AG04450 (cell line): ENCODE data around the gene SPAG16. TPM values are rescaled to one million over a fixed set of nuclear protein-coding genes. Genes with fewer than 3 reads are reported as not detected.
A peak's percentile ranks its signal among the peaks of the same experiment; 100 is the strongest.

Experiments
- CTCF ChIA-PET: fragments of 300-600, 350-600 bp; formaldehyde crosslinking; extraction: SDS; loops from one replicate; lab custom pipeline; 2022; ENCODE audit warnings: antibody characterized with exemption, inconsistent platforms; lab: Charles Lee
- POLR2A ChIA-PET: fragments of 350-600 bp; formaldehyde crosslinking; extraction: SDS; loops from one replicate; lab custom pipeline; 2021; ENCODE audit warnings: antibody characterized with exemption, inconsistent platforms; lab: Yijun Ruan, JAX
- DNase-seq: peaks from one replicate; pipeline ENCODE4 v3.0.0-alpha.2; 2011; ENCODE audit warnings: low read depth, low spot score
- H3K27ac ChIP-seq: one replicate; pipeline ENCODE4 v1.5.1; 2012; ENCODE audit warnings: low read depth, low read length, control low read depth
- H3K27me3 ChIP-seq: one replicate; pipeline ENCODE4 v1.6.0; 2012; ENCODE audit warnings: low read length; ENCODE audit not compliant: control insufficient read depth, insufficient read depth
- H3K4me3 ChIP-seq: 2 replicates; pipeline ENCODE4 v1.5.1; 2011; ENCODE audit warnings: mild to moderate bottlenecking, low read depth, low read length, control low read depth
- H3K9me3 ChIP-seq: 2 replicates; pipeline ENCODE4 v1.5.1; 2012; ENCODE audit warnings: low read length; ENCODE audit not compliant: control insufficient read depth, insufficient read depth
- polyA minus RNA-seq: library from RNA; depleted of rRNA, polyadenylated mRNA; stranded (reverse); fragments of >200 nt; gene quantifications from 2 replicates; pipeline ENCODE4 v1.2.3, GENCODE V29; 2011; rRNA and poly(A)+ RNA removed
- polyA plus RNA-seq: library from polyadenylated mRNA; depleted of rRNA; stranded (reverse); fragments of >200 nt; gene quantifications from 2 replicates; pipeline ENCODE4 v1.2.3, GENCODE V29; 2011; rRNA removed
- TF ChIP-seq, protein P1 (sequence below): IDR thresholded peaks from 2 replicates; pipeline ENCODE4 v1.5.1; 2011; ENCODE audit warnings: low read depth, low read length, control low read depth, inconsistent platforms

SPAG16 gene
- 17.9 and 28.1 TPM in 2 replicates for polyA plus RNA-seq
- 5.1 and 10.0 TPM in 2 replicates for polyA minus RNA-seq

DNA sequence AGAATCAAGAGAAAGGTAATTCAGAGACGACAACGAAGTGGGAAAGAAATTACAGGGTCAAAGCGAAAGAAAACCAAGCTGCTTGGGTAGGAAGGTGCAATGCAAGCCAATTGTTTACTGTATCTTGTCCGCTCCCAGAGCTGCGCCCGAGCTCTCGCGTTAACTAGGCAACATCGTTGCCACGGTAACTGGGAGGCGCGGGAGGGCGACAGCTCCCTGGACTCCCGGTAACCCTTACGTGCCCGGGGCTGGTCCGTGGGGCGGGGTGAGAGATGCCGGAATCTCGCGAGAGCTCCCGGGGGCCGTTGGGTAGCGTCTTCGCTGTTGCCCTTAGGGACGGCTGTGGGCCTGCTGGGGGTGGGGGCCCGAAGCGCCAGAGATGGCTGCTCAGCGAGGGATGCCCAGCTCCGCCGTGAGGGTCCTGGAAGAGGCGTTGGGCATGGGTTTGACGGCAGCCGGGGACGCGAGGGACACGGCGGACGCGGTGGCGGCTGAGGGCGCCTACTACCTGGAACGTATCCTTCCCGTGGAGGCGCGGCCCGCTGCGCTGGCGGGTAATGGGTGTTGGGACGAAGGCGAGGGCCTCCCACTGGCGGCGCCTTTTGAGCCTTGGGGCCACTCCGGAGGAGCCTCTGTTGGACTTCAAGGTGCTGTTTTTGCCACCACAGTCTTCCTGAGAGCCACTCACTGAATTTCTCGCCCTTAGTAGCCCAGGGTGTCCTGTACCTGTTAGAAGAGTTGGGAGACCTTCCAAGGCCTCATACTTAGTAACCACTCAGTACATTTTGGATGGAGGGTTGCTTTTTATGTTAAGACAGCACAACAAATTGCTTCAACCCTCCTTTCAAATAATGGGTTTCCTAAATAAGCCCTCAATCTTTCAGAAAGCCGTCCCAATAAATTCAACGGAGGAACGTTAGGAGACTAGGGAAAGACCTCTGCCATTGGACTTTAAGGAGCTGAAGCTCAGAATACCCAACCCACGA, at the start of gene SPAG16:
SPAG16 (plus strand) TSS at position 360 of the 986 bp plus-strand sequence.
- H3K27ac ChIP-seq = no peak within 1 kb of the TSS
- peak; percentile 96 for DNase-seq
- peak within 1 kb of the TSS; percentile 93 for H3K4me3 ChIP-seq
- CTCF ChIA-PET = interaction anchor here (0.5 to 1.6 kb wide), 8 partner anchors 10 to 1986 kb away, joined by 3 to 5 read pairs (median 3); no protein-coding TSS in a partner anchor
- H3K27me3 ChIP-seq = no peaks in the 10 kb centered on the region
- H3K9me3 ChIP-seq = no peaks in the 10 kb centered on the region
- POLR2A ChIA-PET = interaction anchor here (0.6 to 0.8 kb wide), 5 partner anchors 8 to 550 kb away, joined by 3 to 5 read pairs (median 3); no protein-coding TSS in a partner anchor
- TF ChIP-seq, protein P1, sequence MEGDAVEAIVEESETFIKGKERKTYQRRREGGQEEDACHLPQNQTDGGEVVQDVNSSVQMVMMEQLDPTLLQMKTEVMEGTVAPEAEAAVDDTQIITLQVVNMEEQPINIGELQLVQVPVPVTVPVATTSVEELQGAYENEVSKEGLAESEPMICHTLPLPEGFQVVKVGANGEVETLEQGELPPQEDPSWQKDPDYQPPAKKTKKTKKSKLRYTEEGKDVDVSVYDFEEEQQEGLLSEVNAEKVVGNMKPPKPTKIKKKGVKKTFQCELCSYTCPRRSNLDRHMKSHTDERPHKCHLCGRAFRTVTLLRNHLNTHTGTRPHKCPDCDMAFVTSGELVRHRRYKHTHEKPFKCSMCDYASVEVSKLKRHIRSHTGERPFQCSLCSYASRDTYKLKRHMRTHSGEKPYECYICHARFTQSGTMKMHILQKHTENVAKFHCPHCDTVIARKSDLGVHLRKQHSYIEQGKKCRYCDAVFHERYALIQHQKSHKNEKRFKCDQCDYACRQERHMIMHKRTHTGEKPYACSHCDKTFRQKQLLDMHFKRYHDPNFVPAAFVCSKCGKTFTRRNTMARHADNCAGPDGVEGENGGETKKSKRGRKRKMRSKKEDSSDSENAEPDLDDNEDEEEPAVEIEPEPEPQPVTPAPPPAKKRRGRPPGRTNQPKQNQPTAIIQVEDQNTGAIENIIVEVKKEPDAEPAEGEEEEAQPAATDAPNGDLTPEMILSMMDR = no peak

GRCh38 chr2:213234641-213235040, 49.6 kb upstream of the SPAG16 start:
- TF ChIP-seq, protein P1 = no peak
- Histone ChIP-seq H3K27me3 (no peaks in the 10 kb centered on the region), H3K9me3 (no peaks in the 10 kb centered on the region), H3K27ac (no peak overlapping the region), H3K4me3 (no peak overlapping the region)
- CTCF ChIA-PET = no interaction called here
- POLR2A ChIA-PET = no interaction called here
- no peak for DNase-seq

DNA sequence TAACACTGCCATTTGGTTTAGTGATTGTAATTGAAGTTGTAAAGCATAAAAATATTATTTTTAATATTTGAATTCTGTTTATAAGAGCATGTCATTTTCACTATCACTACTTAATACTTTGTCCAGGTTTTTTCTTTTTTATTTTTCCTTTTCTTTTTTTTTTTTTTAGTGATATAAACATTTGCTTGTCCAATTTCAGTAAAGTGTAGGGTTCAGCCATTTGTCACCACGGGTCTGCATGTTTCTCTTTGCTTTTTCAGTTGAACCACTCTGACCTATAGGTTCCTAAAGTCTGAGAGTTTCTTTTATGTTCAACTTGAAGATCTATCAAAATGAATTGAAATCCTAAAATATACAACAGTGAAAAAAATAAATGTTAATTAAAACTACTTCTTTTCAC, 48.5 kb upstream of the SPAG16 start:
- no peaks in the 10 kb centered on the region for H3K27me3 ChIP-seq
- TF ChIP-seq, protein P1 = no peak
- ChIA-PET CTCF (no interaction called here), POLR2A (no interaction called here)
- DNase-seq = no peak
- no peak overlapping the region for H3K27ac ChIP-seq
- no peaks in the 10 kb centered on the region for H3K9me3 ChIP-seq
- H3K4me3 ChIP-seq = no peak overlapping the region

- H3K27ac ChIP-seq = no peak overlapping the region
- no peak for DNase-seq
- CTCF ChIA-PET = no interaction called here
These were observed 47.0 kb upstream of the SPAG16 start for GRCh38 chr2:213237251-213237650.

More at GRCh38 chr2:213237251-213237650, 47.0 kb upstream of the SPAG16 start:
- no peaks in the 10 kb centered on the region for H3K27me3 ChIP-seq
- POLR2A ChIA-PET = interaction anchor here (0.6 to 1.2 kb wide), 2 partner anchors 48 to 87 kb away, joined by 3 to 4 read pairs; no protein-coding TSS in a partner anchor
- TF ChIP-seq, protein P1 = no peak
- no peaks in the 10 kb centered on the region for H3K9me3 ChIP-seq
- H3K4me3 ChIP-seq = no peak overlapping the region
